Anterior cingulate cortex (tissue), 58 donors: ENCODE measurements around the gene UNC80.
A peak's percentile ranks its signal among the peaks of the same experiment; 100 is the strongest.

Experiments used
- DNase-seq, 58 donors: peaks; one replicate each; lab custom pipeline; 2025; lab: John Stamatoyannopoulos, UW

The UNC80 gene

DNA sequence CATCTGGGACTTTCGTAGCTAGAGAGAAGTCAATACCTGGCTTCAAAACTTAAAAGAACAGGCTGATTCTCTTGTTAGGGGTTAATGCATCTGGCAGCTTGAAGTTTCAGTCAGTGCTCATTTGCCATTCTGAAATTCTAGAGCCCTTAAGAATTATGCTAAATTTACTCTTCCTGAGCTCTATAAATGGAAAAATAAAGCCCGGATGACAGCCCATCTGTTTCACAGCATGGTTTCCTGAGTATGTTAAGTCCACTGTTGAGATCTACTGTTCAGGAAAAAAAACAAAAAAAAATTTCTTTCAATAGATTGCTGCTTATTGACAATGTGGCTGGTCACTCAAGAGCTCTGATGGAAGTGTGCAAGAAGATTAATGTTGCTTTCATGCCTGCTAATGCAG, 129.5 kb downstream of the UNC80 start:
- DNase-seq = no peak

DNA sequence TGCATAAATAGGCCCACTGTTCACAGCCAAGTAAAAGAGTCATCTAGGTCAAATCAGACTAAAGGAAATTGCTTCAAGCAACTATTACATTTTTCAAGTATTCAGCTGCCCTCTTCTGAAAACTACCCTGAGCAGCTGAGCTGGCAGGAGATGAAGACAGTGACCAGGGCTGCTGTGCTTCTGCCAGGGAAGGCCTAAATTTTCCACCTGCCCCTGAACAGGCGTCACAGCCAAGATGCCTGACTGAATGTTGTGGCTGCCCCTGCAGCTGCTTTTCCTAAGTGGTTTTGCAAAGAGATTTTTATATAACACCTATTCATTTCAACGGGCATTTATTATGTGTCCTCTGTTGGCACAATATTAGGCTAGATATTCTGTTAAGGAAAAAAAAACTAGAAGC, 134.1 kb downstream of the UNC80 start:
- no peak for DNase-seq

DNA sequence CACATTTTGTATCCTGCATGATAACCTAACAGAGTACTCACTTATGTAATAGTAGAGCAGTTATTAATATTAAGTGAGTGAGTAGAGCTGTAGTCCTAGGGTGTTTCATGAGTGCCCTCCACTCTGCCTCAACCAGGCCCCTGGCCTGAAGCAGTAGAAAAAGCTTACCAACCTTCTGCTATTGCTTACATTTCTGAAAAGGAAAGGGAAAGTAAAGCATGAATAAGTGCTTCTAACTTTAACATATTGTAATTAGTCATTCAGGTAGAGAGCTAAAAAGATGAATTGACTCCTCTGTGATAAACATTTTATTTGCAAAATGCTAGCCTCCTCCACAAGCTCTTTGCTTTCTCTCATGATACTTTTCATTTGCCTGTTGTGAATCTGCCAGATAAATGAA, 136.1 kb downstream of the UNC80 start:
- no peak for DNase-seq

DNA sequence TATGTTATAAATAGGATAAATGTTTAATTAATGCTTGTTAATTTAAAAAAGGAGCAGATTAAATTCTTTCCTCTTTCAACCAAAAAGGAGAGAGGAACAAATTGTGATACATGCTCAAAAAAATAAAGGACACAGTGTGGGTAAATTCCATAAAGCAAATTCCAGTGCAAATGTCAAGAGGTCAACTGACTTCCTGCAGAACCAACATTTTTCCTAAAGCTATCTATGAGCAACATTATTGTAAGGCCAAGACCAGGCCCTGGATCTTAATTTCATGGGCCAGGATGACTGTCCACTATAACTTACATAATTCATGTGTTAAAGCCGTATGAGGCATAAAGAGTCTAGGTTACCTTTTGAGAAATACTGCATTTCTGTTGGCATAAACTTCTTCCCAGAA, 136.9 kb downstream of the UNC80 start:
- no peak for DNase-seq

DNA sequence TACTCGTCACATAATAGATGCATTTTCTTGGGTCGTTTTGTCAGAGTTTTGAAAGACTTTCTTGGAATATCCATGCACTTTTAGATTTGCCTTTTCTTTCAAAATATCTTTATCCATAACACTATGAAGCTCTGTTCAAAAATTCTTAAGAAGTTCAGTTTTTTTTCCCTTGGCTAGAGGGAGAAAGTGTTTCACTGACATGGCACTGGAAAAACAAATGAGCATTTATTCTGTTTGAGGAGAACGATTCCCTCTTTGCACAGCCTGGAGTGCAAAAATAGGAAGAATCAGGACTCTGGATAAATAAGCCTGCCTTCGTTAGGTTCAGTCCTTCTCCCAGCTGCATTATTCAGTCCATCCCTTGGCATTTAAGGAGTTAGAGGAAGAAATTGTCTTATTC, 139.9 kb downstream of the UNC80 start:
- no peak for DNase-seq

DNA sequence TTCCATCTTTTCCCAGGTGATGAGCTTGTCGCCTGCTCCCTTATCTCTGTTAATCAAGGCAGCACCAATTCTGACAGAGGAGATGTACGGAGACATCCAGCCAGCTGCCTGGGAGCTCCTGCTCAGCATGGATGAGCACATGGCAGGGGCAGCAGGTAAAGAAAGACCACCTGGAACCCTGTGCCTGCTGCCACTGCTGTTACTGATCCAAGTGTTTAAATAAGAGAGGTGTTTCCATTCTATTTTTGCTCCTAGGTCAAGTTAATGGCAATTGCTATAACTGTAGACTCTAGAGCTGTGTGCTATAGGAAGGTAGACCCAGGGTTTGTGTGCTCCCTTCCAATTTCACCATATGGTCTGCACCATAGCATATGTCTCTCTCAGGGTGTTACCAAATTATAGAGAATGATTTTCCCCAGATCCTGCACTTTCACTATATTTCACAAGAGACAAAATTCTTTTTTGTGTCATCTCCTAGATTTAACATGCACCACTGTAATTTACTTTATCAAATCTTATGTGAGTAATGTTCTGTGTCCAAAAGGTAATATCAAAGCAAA, 142.2 kb downstream of the UNC80 start:
- peak in 2 of 58 donors; percentile 2 to 11 for DNase-seq

DNA sequence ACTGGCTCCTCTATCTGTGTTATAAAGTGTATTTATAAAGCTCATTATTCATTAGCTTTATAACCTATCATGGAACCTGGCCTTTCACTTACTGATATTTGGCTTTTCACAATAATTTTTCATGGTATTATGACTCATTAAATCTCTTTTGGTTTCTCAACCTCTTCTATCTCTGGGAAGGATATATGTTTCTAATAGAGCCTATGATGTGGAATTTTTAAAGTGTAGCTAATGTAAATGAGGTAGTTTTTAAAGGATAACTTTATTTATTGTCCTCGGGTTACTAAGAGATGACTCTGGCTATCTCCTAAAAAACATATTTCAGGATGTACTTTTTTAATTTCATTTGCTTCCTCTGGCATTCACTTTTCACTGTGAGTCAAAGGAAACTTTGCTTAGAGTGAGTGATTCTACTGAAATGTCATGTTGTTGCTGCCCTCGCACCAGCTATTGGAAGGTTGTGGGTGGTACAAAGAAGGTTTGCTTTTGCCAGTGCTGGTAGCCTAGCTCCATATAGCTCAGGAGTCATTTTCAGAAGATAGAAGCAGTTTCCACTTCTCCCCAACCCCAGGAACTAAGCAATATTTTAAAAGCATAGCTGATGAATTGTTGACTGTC, 145.6 kb downstream of the UNC80 start:
- DNase-seq = peak in 6 of 58 donors; percentile 3 to 17 (median 10)

DNA sequence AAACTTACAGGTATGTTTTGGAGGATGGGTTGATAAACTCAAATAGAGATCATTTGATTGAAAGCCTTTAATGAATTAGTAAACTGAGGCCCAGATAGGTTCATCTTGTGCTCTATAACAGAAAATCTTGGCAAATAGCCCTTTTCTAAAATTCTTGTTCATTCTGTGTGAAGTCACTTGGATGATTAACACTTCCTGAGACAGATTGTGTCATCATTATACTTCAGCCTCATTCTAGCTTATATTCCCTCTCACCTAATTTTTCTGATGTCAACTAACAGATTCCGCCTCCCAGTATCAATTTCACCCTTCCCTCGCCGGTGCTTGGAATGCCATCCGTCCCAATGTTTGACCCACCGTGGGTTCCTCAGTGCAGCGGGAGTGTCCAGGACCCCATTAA, 146.6 kb downstream of the UNC80 start:
- DNase-seq = no peak

DNA sequence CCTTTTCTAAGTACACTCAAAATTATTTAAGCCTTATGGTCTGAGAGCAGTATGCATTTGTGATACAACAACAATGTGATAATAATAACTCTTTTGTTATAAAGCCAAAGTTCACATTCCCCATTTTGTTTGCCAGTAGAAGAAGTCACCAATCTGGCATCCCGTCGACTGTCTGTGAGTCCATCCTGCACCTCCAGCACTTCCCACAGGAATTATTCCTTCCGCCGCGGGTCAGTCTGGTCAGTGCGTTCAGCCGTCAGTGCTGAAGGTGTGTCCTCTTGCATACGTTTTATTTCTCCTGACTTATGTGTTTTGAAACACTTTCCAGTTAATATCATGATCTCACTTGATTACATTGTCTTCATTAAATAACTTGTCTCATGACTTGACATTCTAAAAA, 150.5 kb downstream of the UNC80 start:
- no peak for DNase-seq

DNA sequence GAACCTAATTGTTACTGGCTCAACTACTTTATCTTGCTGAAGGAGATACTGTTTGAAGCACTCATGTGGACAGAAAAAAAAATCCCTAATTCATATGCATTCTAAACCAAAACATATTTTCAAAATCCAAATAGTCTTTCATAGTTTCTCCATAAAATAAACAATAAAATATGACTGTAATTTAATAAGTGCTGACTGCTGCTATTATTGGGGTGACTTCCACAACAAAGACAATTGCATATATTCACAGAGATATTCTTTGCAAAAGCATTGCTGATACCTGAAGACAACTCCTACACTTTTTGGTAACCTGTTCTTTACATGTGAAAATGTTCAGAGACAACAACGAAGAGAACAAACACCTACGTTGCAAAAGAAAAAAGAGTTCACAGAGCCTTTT, 157.7 kb downstream of the UNC80 start:
- no peak for DNase-seq

DNA sequence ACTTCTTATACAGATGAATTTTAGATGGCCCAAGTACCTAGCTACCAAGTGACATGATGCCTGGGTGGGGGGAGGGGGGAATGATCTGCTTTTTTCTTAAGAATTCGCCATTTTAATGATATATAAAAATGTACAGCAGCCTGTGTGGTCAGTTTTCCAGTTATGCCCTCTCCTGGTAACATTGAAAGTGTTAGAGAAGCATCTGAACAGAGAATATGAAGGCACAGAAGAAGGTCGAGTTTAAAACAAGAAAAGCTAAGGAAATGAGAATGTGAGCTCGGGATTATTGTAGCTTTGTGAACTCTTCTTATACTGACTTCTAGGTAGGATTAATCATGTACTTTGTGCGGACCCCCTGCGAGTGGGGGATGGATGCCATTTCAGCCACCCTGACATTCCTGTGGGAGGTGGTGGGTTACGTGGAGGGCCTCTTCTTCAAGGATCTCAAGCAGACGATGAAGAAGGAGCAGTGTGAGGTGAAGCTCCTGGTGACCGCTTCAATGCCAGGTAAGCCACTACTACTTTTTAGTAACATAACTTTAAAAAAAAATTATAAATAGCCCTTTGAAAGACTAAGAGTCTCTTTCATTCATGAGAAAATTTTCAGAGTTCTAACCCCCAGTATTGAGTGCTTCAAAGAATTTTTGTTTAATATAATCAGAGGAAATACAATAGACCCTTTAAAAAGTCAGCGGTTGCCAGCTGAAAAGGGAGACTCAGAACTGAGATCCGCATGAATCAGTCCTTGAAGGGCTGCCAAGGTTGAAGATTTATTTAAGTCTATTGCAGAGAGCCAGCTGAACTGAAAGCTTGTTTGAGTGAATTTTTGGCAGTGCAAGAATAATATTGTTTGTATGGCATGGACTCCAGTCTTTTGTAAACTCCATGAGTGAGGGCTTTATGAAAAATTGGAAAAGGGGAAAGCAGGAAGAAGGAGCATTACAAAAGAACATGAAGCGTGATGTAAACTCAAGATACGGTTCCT, 162.2 kb downstream of the UNC80 start:
- peak in 35 of 58 donors; percentile 4 to 93 (median 45) for DNase-seq

DNA sequence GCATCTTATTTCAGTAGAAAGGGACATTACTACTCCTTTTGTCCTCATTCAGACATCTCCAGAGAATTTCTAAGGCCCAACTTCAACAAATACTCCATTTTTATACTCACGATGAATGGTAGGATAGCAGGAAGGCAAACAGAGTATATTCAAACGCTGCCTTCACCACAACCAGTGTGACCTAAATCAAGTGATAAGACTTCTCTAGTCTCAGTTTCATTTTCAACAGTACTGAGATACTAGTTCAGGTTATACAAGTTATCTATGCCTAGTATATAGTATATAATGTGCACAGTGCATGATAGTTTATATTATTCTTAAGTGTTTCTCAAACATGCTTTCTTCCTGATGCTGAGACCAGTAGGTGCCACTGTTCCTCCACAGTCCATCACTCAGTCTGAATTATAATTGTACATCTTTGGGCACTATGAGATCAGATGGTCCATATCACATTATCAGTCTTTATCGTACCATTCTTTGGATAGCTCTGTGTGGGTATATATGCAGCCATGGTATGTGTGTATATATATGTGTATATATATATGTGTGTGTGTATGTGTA, 164.6 kb downstream of the UNC80 start:
- no peak for DNase-seq

DNA sequence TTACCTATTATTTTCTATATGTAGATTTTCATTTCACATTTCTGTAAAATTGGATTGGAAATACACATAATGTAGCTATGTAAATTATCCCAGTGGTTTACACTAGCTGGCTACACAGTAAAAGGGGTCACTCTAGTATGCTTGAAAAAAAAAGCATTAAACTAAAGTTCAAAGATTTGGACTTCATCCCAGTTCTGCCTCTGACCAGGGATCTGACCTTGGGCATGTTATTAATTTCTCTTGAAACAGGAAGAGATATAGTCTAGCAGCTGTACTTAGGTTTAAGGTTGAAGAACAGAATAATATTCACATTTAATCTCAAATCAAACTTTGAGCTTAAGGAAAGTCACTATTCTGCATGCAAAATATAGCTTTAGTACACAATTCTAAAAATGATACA, 166.3 kb downstream of the UNC80 start:
- DNase-seq = no peak

DNA sequence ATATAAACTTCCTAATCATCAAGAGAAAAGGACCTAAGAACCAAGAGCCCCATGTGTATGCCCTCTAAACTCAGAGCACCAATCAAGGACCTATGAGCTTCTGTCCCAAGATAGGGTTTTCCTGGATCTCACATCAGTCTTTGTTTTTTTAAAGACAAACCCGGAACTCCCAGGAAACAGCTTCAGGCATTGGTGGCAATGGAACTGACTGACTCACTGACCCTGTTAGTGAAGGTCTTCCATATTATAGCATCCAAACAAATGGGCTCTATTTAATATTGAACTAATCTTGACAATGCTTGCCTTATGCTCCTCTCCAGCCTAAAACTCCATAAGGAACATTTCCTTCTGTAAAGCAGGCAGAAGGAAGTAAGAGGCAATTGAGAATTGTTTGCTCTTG, 167.3 kb downstream of the UNC80 start:
- no peak for DNase-seq

DNA sequence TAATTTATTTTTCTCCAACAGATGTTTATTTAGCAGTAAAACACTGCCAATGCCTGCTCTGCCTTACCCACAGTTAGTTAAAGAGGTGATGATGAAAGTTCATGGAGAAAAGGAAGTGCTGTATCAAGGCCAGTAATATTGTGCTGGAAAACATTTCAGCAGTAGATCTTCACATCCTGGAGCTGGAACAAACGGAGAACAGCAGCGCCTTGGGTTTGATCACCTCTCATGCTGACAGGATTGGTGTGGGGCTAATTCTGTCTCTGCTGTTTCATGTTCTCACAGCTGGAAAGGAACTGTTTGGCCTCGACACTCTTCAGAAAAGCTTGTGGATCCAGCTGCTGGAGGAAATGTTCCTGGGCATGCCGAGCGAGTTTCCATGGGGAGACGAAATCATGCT, 169.3 kb downstream of the UNC80 start:
- DNase-seq = no peak

DNA sequence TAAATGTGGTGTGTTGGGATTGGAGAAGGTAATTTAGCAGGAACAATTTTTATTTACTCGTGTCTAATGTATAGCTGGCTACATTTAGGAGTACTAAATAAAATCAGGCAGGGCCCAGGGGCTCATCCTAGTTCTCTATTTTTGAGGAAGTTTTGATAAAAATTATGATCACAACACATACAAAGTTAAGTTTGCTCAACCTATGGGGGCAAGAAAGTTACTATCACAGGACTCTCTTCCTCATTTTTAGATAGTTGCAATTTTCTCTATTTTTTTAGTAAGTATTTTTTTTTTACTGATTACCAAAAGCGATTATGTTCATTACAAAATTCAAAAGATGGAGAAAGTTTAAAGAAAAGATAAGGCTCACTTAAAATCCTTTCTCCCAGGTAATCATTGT, 170.8 kb downstream of the UNC80 start:
- no peak for DNase-seq

DNA sequence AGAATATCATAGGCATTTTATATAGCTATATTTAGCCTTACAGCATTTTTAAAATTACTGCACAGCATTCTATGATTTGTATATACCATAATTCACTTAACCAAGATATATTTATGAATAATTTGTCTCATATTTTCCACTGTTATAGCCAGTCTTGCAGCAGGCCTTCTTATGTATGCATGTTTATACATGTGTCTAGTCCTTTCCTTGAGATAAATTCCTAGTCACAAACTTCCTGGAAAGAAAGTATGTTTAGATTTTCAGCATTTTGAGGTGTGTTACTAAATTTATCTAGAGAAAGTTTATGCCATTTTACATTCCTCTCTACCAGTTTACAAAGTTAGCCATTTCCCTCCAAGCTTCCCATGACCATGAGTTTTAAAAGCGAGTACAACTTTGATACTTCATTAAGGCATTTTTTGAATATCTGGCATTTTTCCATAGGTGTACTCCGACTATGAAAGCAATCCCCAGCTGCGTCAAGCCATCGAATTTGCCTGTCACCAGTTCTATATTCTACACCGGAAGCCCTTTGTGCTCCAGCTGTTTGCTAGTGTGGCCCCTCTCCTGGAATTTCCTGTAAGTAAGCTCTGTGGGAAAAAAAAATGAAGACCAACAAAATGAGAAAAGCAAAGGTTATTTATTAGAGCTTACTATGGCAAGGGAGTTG, 171.4 kb downstream of the UNC80 start:
- no peak for DNase-seq

DNA sequence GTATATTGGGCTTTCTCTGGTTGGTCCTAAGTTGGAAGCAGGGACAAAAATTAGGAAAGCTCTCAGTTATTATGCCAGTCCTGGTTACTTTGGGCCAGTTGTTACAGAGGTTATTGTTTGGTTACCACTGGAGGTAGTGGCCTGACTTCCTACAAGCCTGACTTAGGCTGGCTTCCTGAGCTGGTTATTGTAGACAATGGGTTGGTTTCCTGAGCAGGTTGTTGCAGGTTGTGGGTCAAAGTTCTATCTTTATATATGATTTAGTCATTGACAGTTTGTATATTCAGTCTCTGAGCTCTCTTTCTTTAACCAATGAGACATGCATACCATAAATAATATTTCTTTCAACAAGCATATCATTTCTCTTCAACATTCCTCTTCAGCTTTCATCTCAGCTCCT, 172.1 kb downstream of the UNC80 start:
- DNase-seq = no peak

DNA sequence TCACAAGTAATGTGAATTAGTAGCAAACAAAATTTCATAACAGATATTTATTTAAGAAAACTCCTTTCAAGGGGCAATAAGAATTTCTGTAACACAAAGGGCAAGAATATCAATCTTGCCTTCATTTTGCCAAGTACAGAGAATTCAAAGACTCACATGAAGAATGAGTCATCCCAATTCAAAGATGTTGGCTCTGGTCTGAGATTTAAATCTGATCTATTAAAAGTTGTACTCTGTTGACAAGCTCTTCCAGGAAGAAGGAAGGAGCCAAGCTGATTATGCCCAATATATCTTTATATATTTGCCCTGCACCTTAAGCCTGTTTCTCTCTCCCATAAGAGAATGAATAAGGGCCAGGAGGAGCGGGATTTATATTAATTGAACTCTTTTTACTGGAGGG, 174.9 kb downstream of the UNC80 start:
- DNase-seq = no peak

DNA sequence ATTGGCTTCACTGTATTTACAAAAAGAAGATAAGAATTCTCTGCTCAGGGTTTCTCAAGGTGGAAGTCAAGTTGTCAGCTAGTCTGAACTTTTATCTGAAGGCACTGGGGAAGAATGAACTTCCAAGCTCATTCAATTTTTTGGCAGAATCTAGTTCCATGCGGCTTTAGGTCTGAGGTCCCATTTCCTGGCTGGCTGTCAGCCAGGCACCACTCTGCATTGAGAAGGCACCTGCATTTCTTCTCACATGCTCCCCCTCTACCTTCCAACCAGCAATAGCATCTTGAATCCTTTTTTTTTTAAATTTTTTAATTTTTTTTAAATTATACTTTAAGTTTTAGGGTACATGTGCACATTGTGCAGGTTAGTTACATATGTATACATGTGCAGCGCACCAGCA, 184.6 kb downstream of the UNC80 start:
- DNase-seq = no peak

DNA sequence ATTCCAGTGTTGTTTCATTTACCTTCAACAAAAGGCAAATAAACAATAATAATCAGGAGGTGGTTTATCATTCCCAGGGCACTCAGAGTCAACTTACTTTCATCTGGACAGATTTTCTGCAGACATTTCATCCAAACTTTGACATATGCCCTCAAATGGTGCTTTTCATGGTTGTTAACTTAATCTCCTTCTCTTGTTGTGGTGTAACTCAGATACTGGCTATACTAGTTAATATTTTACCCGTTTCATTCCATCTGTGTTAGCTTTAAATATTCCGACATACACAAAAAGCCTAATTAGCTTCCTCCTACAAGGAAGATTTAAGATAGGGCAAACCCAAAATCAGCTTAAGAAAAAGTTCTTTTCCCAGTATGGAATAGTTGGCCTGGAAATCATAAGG, 186.4 kb downstream of the UNC80 start:
- no peak for DNase-seq
